Large intestine (tissue), 3 donors: ENCODE data around the gene JAKMIP2. TPM values are rescaled to one million over a fixed set of nuclear protein-coding genes. Genes with fewer than 3 reads are reported as not detected.

Source experiments
- DNase-seq, 2 donors: peaks; one replicate each; pipeline versions ENCODE4 v3.0.0 to v3.0.0-alpha.2; 2013
- H3K27ac ChIP-seq: one replicate; pipeline ENCODE4 v1.5.1; 2013; ENCODE audit warnings: low read length
- H3K27me3 ChIP-seq: 2 replicates; pipeline ENCODE4 v1.6.1; 2013; ENCODE audit warnings: low read length; ENCODE audit not compliant: control insufficient read depth, insufficient read depth
- H3K36me3 ChIP-seq: 2 replicates; pipeline ENCODE4 v1.6.1; 2013; ENCODE audit warnings: low read length; ENCODE audit not compliant: control insufficient read depth, insufficient read depth
- H3K4me1 ChIP-seq: one replicate; pipeline ENCODE4 v1.6.1; 2013; ENCODE audit warnings: low read length; ENCODE audit not compliant: control insufficient read depth, insufficient read depth
- H3K4me3 ChIP-seq: one replicate; pipeline ENCODE4 v1.5.1; 2013; ENCODE audit warnings: low read length
- H3K9me3 ChIP-seq: one replicate; pipeline ENCODE4 v1.6.1; 2013; ENCODE audit warnings: mild to moderate bottlenecking, low read depth, low read length, moderate library complexity; ENCODE audit not compliant: control insufficient read depth
- WGBS: methylation state at CpG from one replicate; pipeline ENCODE4 v1.1.5; 2013; ENCODE audit warnings: low lambda C conversion rate; ENCODE audit not compliant: insufficient coverage; 5-methylcytosine and 5-hydroxymethylcytosine counted together
- polyA plus RNA-seq: library from polyadenylated mRNA; unstranded; fragments of 120-200 nt; gene quantifications from one replicate; pipeline ENCODE4 v1.2.1, GENCODE V29; 2013

JAKMIP2 gene
- polyA plus RNA-seq, 1 donor: 3.1 TPM

DNA sequence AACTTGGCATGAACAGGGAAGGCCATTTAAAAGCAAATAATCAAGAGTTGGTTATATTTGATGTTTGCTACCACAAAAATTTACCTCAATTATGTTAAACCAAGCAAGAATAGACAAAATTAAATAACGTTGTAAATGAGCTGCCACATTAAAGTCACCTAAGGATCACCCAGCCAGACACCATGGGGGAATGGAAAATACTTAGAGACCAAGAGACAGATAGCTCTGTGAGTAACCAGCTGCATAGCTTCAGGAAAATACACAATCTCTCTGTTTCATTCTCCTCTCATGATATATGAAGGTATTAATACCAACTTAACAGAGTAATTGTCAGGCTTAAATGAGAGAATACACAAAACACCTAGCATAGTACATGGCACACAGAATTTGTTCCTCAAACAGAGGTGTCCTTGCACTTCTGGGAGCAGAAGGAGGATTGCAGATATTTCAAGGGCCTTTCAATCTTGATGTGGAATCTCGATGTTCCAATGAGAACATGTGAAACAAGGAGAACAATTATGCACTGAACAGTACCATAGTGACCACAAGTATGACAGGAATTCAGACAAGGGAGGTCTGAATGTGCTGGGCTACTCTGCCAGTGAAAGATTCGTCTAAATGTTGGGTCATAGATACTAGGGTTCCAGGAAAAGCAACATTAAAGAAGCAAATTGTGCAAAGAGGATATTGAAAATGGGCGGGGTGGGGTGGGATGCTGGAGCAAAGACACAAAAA is 18.6 kb downstream of the JAKMIP2 start:
- Histone ChIP-seq H3K36me3 (no peaks in the 10 kb centered on the region), H3K27ac (no peak overlapping the region), H3K4me3 (no peak overlapping the region), H3K9me3 (no peaks in the 10 kb centered on the region), H3K4me1 (no peaks in the 10 kb centered on the region), H3K27me3 (no peaks in the 10 kb centered on the region)
- 93% methylated on average over 2 of the region's 4 CpGs for WGBS
- DNase-seq: no peak

DNA sequence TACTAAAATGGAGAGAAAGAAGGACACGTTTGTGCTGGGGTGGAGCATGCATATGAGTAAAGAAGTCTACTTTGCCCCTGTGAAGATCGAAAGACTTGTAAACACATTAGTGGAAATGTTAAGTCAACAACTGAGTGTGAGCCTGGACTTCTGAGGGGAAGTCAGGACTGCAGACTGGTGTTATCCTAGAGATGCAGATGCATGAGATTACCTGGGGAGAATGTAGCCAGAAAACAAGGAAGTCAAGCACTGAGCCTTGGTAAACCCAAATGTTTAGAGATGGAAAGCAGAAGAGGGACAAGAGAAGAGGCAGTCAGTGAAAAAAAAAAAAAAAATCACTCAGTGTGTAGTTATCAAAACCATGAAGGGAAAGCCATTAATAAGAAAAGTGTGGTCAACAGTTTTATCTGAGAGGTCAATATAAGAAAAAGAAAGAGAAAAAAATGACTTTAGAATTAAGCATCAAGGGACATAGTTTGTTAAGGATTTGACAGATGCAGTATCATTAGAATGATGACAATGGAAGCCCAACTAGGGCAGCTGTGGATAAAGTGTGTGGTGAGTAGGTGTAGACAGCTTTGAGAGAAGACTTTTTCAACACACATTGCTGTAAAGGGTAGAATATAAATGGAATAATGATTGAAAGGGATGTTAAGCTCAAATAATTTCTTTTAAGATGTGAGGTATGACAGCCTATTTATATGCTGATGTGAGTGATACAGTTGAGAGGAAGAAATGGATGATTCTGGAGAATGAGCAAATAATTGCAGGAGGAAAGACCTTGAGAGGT is 22.2 kb downstream of the JAKMIP2 start:
- Histone ChIP-seq H3K4me1 (no peaks in the 10 kb centered on the region), H3K9me3 (no peaks in the 10 kb centered on the region), H3K36me3 (no peaks in the 10 kb centered on the region), H3K4me3 (no peak overlapping the region), H3K27ac (no peak overlapping the region), H3K27me3 (no peaks in the 10 kb centered on the region)
- WGBS: 43% methylated on average over 1 of the region's 2 CpGs
- no peak for DNase-seq

DNA sequence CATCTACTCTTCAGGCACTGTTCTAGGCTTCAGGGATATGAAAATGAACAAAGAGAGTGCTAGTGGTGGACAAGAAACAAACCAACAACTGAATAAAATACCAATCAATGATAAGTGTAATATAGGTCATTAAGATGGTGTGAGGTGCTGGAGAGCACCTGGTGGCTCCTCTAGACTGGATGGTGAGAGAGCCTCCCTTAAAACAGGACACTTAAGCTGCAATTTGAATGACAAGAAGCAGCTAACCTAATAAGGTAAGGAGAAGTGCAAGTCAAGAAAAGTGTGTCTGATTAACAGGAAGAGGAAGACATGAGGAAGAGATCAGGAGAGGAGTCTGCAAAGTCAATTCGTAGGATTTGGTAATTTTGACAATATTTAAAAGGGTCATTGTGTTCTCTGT is 23.1 kb downstream of the JAKMIP2 start:
- no peaks in the 10 kb centered on the region for H3K4me1 ChIP-seq
- no peak for DNase-seq
- no peak overlapping the region for H3K27ac ChIP-seq
- no peaks in the 10 kb centered on the region for H3K36me3 ChIP-seq
- 80% methylated on average over 1 of the region's 1 CpG for WGBS
- H3K9me3 ChIP-seq: no peaks in the 10 kb centered on the region
- no peak overlapping the region for H3K4me3 ChIP-seq
- no peaks in the 10 kb centered on the region for H3K27me3 ChIP-seq

DNA sequence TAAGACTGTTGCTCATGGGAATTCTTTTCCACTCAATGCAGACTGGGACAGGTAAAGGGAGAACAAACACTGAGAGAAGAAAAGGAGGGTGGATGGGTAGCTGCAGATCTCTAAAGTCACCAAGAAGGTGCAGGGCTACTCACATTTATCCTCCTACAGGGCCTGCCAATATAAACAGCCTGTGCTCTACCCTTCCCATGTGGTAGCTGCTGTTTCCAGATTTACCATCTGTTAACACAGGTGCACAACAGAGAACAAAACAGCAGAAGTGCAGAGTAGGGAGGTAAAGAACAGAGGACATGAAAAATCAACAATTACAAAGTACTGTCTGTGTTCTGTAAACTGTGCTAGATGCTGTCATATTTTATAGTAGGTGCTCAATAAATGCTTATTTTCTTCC is 26.0 kb downstream of the JAKMIP2 start:
- Histone ChIP-seq H3K4me1 (no peaks in the 10 kb centered on the region), H3K4me3 (no peak overlapping the region), H3K27me3 (no peaks in the 10 kb centered on the region), H3K36me3 (no peaks in the 10 kb centered on the region), H3K9me3 (no peaks in the 10 kb centered on the region), H3K27ac (no peak overlapping the region)
- no peak for DNase-seq

GRCh38 chr5:147754372-147755122 is 28.0 kb downstream of the JAKMIP2 start:
- Histone ChIP-seq H3K27ac (no peak overlapping the region), H3K27me3 (no peaks in the 10 kb centered on the region), H3K36me3 (no peaks in the 10 kb centered on the region), H3K9me3 (no peaks in the 10 kb centered on the region), H3K4me1 (no peaks in the 10 kb centered on the region), H3K4me3 (no peak overlapping the region)
- WGBS: 83% methylated on average over 1 of the region's 3 CpGs
- no peak for DNase-seq

- Histone ChIP-seq H3K27ac (no peak overlapping the region), H3K27me3 (no peaks in the 10 kb centered on the region), H3K4me1 (no peaks in the 10 kb centered on the region), H3K9me3 (no peaks in the 10 kb centered on the region), H3K36me3 (no peaks in the 10 kb centered on the region), H3K4me3 (no peak overlapping the region)
- WGBS: no CpG with 5 or more reads among the region's 1 CpG
- DNase-seq: no peak
These were observed 28.8 kb downstream of the JAKMIP2 start for GRCh38 chr5:147753765-147754164.

- no peak overlapping the region for H3K27ac ChIP-seq
- DNase-seq: no peak
- no peaks in the 10 kb centered on the region for H3K9me3 ChIP-seq
- no peak overlapping the region for H3K4me3 ChIP-seq
- no peaks in the 10 kb centered on the region for H3K36me3 ChIP-seq
- no peaks in the 10 kb centered on the region for H3K27me3 ChIP-seq
- H3K4me1 ChIP-seq: no peaks in the 10 kb centered on the region
- WGBS: 100% methylated on average over 2 of the region's 3 CpGs
These were observed 29.8 kb downstream of the JAKMIP2 start for GRCh38 chr5:147752666-147753290.

DNA sequence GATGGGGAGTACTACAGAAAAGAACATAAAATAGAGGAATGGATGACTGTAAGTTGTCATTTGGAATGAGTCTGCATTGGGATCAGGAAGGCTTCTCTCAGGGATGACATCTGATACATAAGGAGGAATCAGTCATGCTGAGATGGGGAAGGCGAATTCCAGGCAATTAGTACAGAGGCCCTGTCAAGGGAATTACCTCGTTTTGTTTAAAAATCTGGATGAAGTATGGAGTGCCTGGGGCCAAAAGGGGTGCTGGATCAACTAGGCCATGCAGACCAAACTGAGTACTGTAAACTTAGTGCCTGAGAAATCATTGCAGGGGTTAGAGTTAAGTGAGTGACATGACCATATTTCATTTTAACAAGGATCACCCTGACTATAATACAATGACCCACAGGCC is 30.5 kb downstream of the JAKMIP2 start:
- Histone ChIP-seq H3K27ac (no peak overlapping the region), H3K4me3 (no peak overlapping the region), H3K9me3 (no peaks in the 10 kb centered on the region), H3K27me3 (no peaks in the 10 kb centered on the region), H3K36me3 (no peaks in the 10 kb centered on the region), H3K4me1 (no peaks in the 10 kb centered on the region)
- DNase-seq: no peak
- no CpG with 5 or more reads among the region's 2 CpGs for WGBS

GRCh38 chr5:147751156-147751830 is 31.2 kb downstream of the JAKMIP2 start:
- H3K36me3 ChIP-seq: no peaks in the 10 kb centered on the region
- no peaks in the 10 kb centered on the region for H3K4me1 ChIP-seq
- H3K27ac ChIP-seq: no peak overlapping the region
- no peaks in the 10 kb centered on the region for H3K9me3 ChIP-seq
- no CpG with 5 or more reads among the region's 13 CpGs for WGBS
- H3K4me3 ChIP-seq: no peak overlapping the region
- DNase-seq: peak in 1 of 2 donors; percentile 4
- H3K27me3 ChIP-seq: no peaks in the 10 kb centered on the region

DNA sequence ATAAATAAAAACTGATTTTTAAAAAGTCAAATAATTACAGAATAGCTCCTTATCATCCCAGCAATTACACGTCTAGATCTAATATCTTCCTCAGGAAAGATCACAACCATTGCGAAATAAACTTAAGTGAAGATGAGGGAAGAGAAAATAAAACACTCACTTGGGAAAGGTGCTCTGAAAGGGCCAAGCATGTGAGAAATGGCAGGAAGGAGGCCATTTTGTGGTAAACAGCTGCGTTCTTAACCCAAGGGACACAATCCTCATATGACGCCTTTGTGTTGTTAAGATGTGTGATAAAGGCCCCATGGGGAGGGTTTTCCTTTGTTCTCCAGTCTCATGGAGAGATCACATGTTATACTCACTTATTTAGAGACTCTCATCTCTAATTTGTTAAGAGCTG is 32.5 kb downstream of the JAKMIP2 start:
- Histone ChIP-seq H3K27ac (no peak overlapping the region), H3K4me3 (no peak overlapping the region), H3K36me3 (no peaks in the 10 kb centered on the region), H3K4me1 (no peaks in the 10 kb centered on the region), H3K9me3 (no peaks in the 10 kb centered on the region), H3K27me3 (no peaks in the 10 kb centered on the region)
- 90% methylated on average over 2 of the region's 4 CpGs for WGBS
- no peak for DNase-seq
